ENCODE results near the gene UBXN7. TPM values are rescaled to one million over a fixed set of nuclear protein-coding genes. Genes with fewer than 3 reads are reported as not detected.
"Not testable (repeated sequence)": the region's sequence is repeated elsewhere in the genome, so short reads cannot be mapped to it uniquely, and the experiment has no call there.

UBXN7 gene, protein sequence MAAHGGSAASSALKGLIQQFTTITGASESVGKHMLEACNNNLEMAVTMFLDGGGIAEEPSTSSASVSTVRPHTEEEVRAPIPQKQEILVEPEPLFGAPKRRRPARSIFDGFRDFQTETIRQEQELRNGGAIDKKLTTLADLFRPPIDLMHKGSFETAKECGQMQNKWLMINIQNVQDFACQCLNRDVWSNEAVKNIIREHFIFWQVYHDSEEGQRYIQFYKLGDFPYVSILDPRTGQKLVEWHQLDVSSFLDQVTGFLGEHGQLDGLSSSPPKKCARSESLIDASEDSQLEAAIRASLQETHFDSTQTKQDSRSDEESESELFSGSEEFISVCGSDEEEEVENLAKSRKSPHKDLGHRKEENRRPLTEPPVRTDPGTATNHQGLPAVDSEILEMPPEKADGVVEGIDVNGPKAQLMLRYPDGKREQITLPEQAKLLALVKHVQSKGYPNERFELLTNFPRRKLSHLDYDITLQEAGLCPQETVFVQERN
- 10 to 100 TPM; 41.5 to 42.8 TPM for total RNA-seq
- long read RNA-seq, donor 1, full-length matches to known transcripts: 1 of 2 reads
- long read RNA-seq, donor 1, partial matches to known transcripts: 0 of 2 reads
- long read RNA-seq, donor 1, other reads (novel, unspliced or antisense): 1 of 2 reads
- long read RNA-seq, donor 2, full-length matches to known transcripts: 5 of 10 reads
- long read RNA-seq, donor 2, partial matches to known transcripts: 3 of 10 reads
- long read RNA-seq, donor 2, other reads (novel, unspliced or antisense): 2 of 10 reads

- intact Hi-C loops (cut with DNase I): no loop called here
- peak; percentile 99 for DNase-seq (ENCODE audit: low spot score)
Measured at GRCh38 chr3:196432137-196432879, at the start of gene UBXN7. TSS of gene UBXN7 (minus strand) at chr3:196432427. CDS start at chr3:196432399, 28 bp downstream.

- no peak for DNase-seq (ENCODE audit: low spot score)
- intact Hi-C loops (cut with DNase I): no loop called here
Measured at GRCh38 chr3:196477678-196478077, 45.5 kb upstream of the UBXN7 start.

DNA sequence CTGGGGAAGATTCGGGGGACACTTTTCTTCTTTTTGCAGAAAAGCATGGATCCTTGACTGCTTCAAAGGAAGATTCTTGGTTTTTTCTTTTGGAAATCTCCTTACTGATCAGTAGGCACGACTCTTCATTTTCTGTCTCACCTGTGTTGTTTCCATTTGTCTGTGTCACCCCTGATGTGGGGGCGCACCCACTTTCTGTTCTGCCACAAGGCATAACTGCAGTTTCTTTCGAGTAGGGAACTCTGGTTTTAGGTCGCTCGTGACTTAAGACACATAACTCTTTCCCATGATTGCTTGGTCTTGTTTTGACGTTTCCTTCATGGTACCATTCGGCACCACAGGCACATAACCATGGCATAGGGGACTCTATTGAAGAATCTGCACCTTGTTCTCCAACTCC is 40.1 kb upstream of the UBXN7 start:
- intact Hi-C loops (cut with DNase I): no loop called here

DNA sequence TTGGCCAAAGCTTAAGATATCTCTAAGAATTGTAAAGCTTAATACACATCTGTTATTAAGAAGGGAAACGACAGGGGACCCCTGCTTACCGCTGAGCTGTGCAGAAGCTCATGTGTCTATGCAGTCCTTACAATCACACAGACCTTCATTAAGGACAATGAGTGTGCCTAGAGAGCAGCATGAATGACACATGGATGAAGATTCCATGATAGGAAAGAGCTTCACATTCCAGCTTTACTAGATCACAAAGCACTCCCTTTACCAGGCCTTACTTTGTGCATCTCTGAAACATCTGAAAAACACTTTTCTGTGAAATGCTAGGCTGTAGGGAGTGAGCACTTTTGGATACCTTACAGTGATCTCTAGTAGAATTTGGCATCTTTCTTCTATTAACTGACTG is 39.3 kb upstream of the UBXN7 start:
- intact Hi-C loops (cut with DNase I): no loop called here

More for the DNA sequence above, 40.1 kb upstream of the UBXN7 start:
- DNase-seq (ENCODE audit: low spot score): no peak

DNA sequence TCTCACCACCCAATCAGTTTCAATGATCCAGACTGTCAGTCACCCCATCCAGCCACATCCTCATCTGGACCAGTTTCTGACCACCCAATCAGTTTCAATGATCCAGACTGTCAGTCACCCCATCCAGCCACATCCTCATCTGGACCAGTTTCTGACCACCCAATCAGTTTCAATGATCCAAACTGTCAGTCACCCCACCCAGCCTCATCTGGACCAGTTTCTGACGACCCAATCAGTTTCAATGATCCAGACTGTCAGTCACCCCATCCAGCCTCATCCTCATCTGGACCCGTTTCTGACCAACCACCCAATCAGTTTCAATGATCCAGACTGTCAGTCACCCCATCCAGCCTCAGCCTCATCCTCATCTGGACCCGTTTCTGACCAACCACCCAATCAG is 38.0 kb upstream of the UBXN7 start:
- DNase-seq (ENCODE audit: low spot score); intact Hi-C loops (cut with DNase I): not testable (repeated sequence)

More for the DNA sequence above, 39.3 kb upstream of the UBXN7 start:
- DNase-seq (ENCODE audit: low spot score): no peak

- intact Hi-C loops (cut with DNase I): no loop called here
- DNase-seq (ENCODE audit: low spot score): no peak
Measured at GRCh38 chr3:196463804-196464203, 31.6 kb upstream of the UBXN7 start.

DNA sequence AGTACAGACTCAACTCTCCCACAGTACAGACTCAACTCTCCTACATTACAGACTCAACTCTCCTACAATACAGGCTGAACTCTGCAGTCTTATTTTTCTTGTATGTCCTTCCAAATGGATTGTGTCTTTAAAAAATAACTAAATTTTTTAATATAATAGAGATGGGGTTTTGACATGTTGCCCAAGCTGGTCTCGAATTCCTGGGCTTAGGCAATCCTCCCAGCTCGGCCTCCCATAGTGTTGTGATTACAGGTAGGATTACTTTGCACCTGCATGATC is 31.2 kb upstream of the UBXN7 start:
- intact Hi-C loops (cut with DNase I): no loop called here
- no peak for DNase-seq (ENCODE audit: low spot score)

DNA sequence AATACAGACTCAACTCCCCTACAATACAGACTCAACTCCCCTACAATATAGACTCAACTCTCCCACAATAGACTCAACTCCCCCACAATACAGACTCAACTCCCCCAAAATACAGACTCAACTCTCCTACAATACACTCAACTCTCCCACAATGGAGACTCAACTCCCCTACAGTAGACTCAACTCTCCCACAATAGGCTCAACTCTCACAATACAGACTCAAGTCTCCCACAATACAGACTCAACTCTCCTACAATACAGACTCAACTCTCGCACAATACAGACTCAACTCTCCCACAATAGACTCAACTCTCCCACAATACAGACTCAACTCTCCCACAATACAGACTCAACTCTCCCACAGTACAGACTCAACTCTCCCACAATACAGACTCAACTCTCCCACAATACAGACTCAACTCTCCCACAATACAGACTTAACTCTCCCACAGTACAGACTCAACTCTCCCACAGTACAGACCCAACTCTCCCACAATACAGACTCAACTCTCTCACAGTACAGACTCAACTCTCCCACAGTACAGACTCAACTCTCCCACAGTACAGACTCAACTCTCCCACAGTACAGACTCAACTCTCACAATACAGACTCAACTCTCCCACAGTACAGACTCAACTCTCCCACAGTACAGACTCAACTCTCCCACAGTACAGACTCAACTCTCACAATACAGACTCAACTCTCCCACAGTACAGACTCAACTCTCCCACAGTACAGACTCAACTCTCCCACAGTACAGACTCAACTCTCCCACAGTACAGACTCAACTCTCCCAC is 30.7 kb upstream of the UBXN7 start:
- intact Hi-C loops (cut with DNase I); DNase-seq (ENCODE audit: low spot score): not testable (repeated sequence)

- intact Hi-C loops (cut with DNase I): no loop called here
- no peak for DNase-seq (ENCODE audit: low spot score)
Measured at GRCh38 chr3:196458063-196458462, 25.8 kb upstream of the UBXN7 start.

DNA sequence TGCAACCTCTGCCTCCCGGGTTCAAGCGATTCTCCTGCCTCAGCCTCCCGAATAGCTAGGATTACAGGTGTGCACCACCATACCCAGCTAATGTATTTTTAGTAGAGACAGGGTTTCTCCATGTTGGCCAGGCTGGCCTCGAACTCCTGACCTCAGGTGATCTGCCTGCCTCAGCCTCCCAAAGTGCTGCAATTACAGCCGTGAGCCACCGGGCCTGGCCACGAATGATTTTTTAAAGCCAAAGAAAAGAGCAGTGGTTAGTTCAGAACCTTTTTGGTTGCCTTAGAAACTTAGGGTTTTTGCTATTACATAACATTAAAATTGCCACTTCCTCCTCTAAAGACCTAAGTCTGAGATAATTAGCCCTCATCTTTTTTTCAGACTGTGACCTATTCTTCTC is 25.2 kb upstream of the UBXN7 start:
- intact Hi-C loops (cut with DNase I); DNase-seq (ENCODE audit: low spot score): not testable (repeated sequence)

- intact Hi-C loops (cut with DNase I): no loop called here
- DNase-seq (ENCODE audit: low spot score): no peak
Measured at GRCh38 chr3:196454935-196455334, 22.7 kb upstream of the UBXN7 start.

GRCh38 chr3:196445391-196445790 is 13.2 kb upstream of the UBXN7 start:
- DNase-seq (ENCODE audit: low spot score); intact Hi-C loops (cut with DNase I): not testable (repeated sequence)

GRCh38 chr3:196444500-196444894 is 12.3 kb upstream of the UBXN7 start:
- intact Hi-C loops (cut with DNase I): no loop called here

GRCh38 chr3:196440696-196441095 is 8.5 kb upstream of the UBXN7 start:
- intact Hi-C loops (cut with DNase I): loop anchor here in 1 of 2 donors (1.0 kb wide), 1 partner anchor 116 kb away; no protein-coding TSS in a partner anchor
- DNase-seq (ENCODE audit: low spot score): no peak

More at GRCh38 chr3:196444500-196444894, 12.3 kb upstream of the UBXN7 start:
- DNase-seq (ENCODE audit: low spot score): no peak

DNA sequence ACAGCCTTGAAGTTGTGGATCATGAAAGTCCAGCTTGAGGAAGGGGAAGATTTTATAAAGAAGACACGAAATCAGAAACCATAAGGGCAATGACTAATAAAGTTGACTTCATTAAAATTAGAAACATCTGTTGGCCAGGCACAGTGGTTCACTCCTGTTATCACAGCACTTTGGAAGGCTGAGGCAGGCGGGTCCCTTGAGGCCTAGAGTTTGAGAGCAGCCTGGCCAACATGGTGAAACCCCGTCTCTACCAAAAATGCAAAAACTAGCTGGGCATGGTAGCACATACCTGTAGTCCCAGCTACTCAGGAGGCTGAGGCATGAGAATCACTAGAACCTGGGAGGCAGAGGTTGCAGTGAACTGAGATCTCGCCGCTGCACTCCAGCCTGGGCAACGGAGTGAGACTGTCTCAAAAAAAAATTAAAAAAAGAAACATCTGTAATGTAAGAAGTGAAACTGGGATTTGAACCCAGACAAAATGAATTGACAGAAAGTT is 7.9 kb upstream of the UBXN7 start:
- intact Hi-C loops (cut with DNase I): loop anchor here in 1 of 2 donors (1.0 kb wide), 1 partner anchor 116 kb away; no protein-coding TSS in a partner anchor
- DNase-seq (ENCODE audit: low spot score): no peak

- DNase-seq (ENCODE audit: low spot score): peak; percentile 83
Measured at GRCh38 chr3:196431181-196432136, 768 bp downstream of the UBXN7 start.

DNA sequence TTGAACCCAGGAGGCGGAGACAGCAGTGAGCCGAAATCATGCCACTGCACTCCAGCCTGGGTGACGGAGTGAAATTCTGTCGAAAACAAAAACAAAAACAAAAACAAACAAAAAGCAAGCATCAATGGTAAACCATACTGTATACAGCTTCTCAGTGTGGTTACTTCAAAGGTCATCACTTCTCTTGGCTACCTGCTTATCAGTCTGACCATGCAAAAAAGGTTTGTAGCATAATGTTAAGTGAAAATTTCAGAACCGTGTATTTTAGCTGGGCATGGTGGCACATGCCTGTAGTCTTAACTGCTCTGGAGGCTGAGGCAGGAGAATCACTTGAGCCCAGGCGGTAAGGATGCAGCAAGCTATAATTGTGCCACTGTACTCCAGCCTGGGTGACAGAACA is 4.2 kb downstream of the UBXN7 start:
- intact Hi-C loops (cut with DNase I): no loop called here
- DNase-seq (ENCODE audit: low spot score): no peak

More at GRCh38 chr3:196431181-196432136, 768 bp downstream of the UBXN7 start:
- intact Hi-C loops (cut with DNase I): no loop called here

- intact Hi-C loops (cut with DNase I); DNase-seq (ENCODE audit: low spot score): not testable (repeated sequence)
Measured at GRCh38 chr3:196424421-196424820, 7.8 kb downstream of the UBXN7 start.
